Pancreas (tissue), 10 donors: ENCODE measurements around the gene POLR3F. TPM values are rescaled to one million over a fixed set of nuclear protein-coding genes. Genes with fewer than 3 reads are reported as not detected.

ENCODE experiments used
- ATAC-seq, 4 donors: fragments of 200-7000 bp; cut with Tn5 transposase; one replicate each; pipeline versions ENCODE4 v1.8.0 to v1.9.1; 2020; ENCODE audit warnings: mild to moderate bottlenecking in 4 of 4, moderate library complexity in 4 of 4
- DNase-seq, 6 donors: peaks; one replicate each; pipeline ENCODE4 v3.0.0-alpha.2; 2020
- FAIRE-seq: peaks from 2 replicates; lab custom pipeline; 2012; peaks lifted over from hg19 to GRCh38; lab: Jason Lieb, UNC
- H3K27ac ChIP-seq, 4 donors: fragments of 200-600 bp; sonication (generic); 1 replicate in 3 of 4; 2 replicates in 1 of 4; pipeline versions ENCODE4 v1.5.0 to v1.8.0; 2020
- H3K27me3 ChIP-seq, 4 donors: fragments of 200-600 bp; one replicate each; pipeline ENCODE4 v1.8.0; 2021
- H3K36me3 ChIP-seq, 3 donors: fragments of 200-600 bp; sonication (generic) in 1 of 3; one replicate each; pipeline versions ENCODE4 v1.5.0 to v1.8.0; 2020 to 2021
- H3K4me1 ChIP-seq, 3 donors: fragments of 200-600 bp; one replicate each; pipeline ENCODE4 v1.8.0; 2021
- H3K4me3 ChIP-seq, 4 donors: fragments of 200-600 bp; sonication (generic) in 2 of 4; one replicate each; pipeline versions ENCODE4 v1.5.0 to v1.8.0; 2020 to 2021
- H3K9me3 ChIP-seq, 4 donors: fragments of 200-600 bp; one replicate each; pipeline ENCODE4 v1.8.0; 2021
- CTCF ChIP-seq, 4 donors: fragments of 200-600 bp; sonication (generic) in 3 of 4; IDR thresholded peaks; one replicate each; pipeline versions ENCODE4 v1.5.0 to v1.8.0; 2021; ENCODE audit warnings: antibody characterized with exemption in 4 of 4
- WGBS, 2 donors: extraction: QIAGEN DNeasy Blood & Tissue Kit; methylation state at CpG; one replicate each; pipeline ENCODE4 v1.1.7; 2013; 5-methylcytosine and 5-hydroxymethylcytosine counted together
- intact Hi-C, 3 donors: fragments of 100-400 bp; cut with DNase I; formaldehyde crosslinking; loops; one replicate each; pipeline versions ENCODE4 v1.11.1 to v1.14.2; 2022
- microRNA-seq, 2 donors: library from miRNA; unstranded; fragments of <30 nt; microRNA quantifications; one replicate each; pipeline versions ENCODE4 to v1.1.0, GENCODE V29; 2019 to 2020
- polyA plus RNA-seq, 2 donors: library from polyadenylated mRNA; stranded (reverse); fragments of 200-250 nt; gene quantifications; one replicate each; pipeline ENCODE4 v1.2.3, GENCODE V29; 2013
- total RNA-seq, 6 donors: library from RNA; stranded (reverse); fragmentation: NEBNext Ultra II Directional in 4 of 6; extraction: Animal tissue kit (Norgen Biotek cat#: 25700) in 4 of 6; gene quantifications; one replicate each; pipeline versions ENCODE4 v1.2.1 to v1.2.4, GENCODE V29; 2021 to 2023
- donor health status: healthy with polysubstance abuse.
- donor health status: DM: no; HTN: no; CAD: no; lungs with moderate emphysema.
- donor health status: DM: no; HTN: no; CAD: no.
- donor health status: control.
- donor health status: control.
- donor health status: Bipolar disorder and iron deficiency.
- donor health status: DM: yes; HTN: yes; CAD: no.
- donor health status: DM: no; HTN: no; CAD: no.
- donor health status: DM: no; HTN: no; CAD: no.
- donor health status: DM: yes; HTN: yes; CAD: no.

The POLR3F gene
- total and polyA plus RNA-seq, 8 donors, result 3.3 to 8.6 (median 4.0) TPM

- Histone ChIP-seq H3K4me3 (no peak overlapping the region), H3K9me3 (no peaks in the 10 kb centered on the region), H3K27ac (no peak overlapping the region), H3K4me1 (no peaks in the 10 kb centered on the region), H3K27me3 (no peaks in the 10 kb centered on the region), H3K36me3 (peaks cover 8 to 73% (median 37%) of the 10 kb centered on the region in 3 donors)
- DNase-seq (no peak), ATAC-seq (no peak), FAIRE-seq (no peak)
- TF ChIP-seq CTCF (IDR thresholded peaks at IDR 0.05), result no peak
- intact Hi-C loops, result no loop called here
- WGBS, 2 donors, result 83 to 89% methylated on average over 6 of the region's 6 CpGs
Measured at GRCh38 chr20:18532626-18533025, 65.4 kb downstream of the POLR3F start.

- H3K27me3 ChIP-seq, result no peaks in the 10 kb centered on the region
- no peak overlapping the region for H3K4me3 ChIP-seq
- DNase-seq, result no peak
- peaks cover 8 to 64% (median 31%) of the 10 kb centered on the region in 3 donors for H3K36me3 ChIP-seq
- FAIRE-seq, result no peak
- H3K9me3 ChIP-seq, result no peaks in the 10 kb centered on the region
- WGBS, 2 donors, result 29 to 38% methylated on average over 1 of the region's 1 CpG
- no peak overlapping the region for H3K27ac ChIP-seq
- intact Hi-C loops, result no loop called here
- TF ChIP-seq CTCF (IDR thresholded peaks at IDR 0.05), result no peak
- no peaks in the 10 kb centered on the region for H3K4me1 ChIP-seq
- ATAC-seq, result no peak
Measured at GRCh38 chr20:18533491-18533890, 66.3 kb downstream of the POLR3F start.

- Histone ChIP-seq H3K4me1 (no peaks in the 10 kb centered on the region), H3K9me3 (no peaks in the 10 kb centered on the region), H3K27ac (no peak overlapping the region), H3K27me3 (no peaks in the 10 kb centered on the region), H3K4me3 (no peak overlapping the region), H3K36me3 (peaks cover 8 to 58% (median 31%) of the 10 kb centered on the region in 3 donors)
- intact Hi-C loops, result no loop called here
- no peak for DNase-seq
- no peak for TF ChIP-seq CTCF (IDR thresholded peaks at IDR 0.05)
- peak in 1 of 4 donors; percentile 46 for ATAC-seq
- WGBS, 2 donors, result 63 to 69% methylated on average over 6 of the region's 6 CpGs
- no peak for FAIRE-seq
Measured at GRCh38 chr20:18533978-18534644, 66.9 kb downstream of the POLR3F start.

Small RNAs within 50 kb of the gene (microRNA-seq; reads per million reads assigned to microRNA genes)
- gene MIR3192, result 0 to 0.77 reads per million in 2 donors

Other genes with a start within 250 kb of the POLR3F start
- gene ZNF133, start 178.9 kb upstream of the POLR3F start, total RNA-seq, result 1 to 10 TPM; 6.0 to 8.9 (median 6.5) TPM
- 10 to 100 TPM; 21.6 to 29.2 TPM for gene ZNF133, start 178.9 kb upstream of the POLR3F start, polyA plus RNA-seq
- 1 to 10 TPM in 2 of 6 donors, under 1 TPM in 4; 0.73 to 1.8 (median 0.95) TPM for gene DZANK1, start 360 bp upstream of the POLR3F start, total RNA-seq
- 1 to 10 TPM; 2.4 to 3.6 TPM for gene DZANK1, start 360 bp upstream of the POLR3F start, polyA plus RNA-seq
- 1 to 10 TPM; 3.9 to 7.3 (median 6.3) TPM for gene RBBP9, start 29.8 kb downstream of the POLR3F start, total RNA-seq
- gene RBBP9, start 29.8 kb downstream of the POLR3F start, polyA plus RNA-seq, result 1 to 10 TPM; 2.1 to 4.5 TPM
- 10 to 100 TPM; 39.3 to 55.8 (median 47.7) TPM for gene SEC23B, start 40.5 kb downstream of the POLR3F start, total RNA-seq
- 10 to 100 TPM; 10.1 to 23.9 TPM for gene SEC23B, start 40.5 kb downstream of the POLR3F start, polyA plus RNA-seq
- 10 to 100 TPM; 28.8 to 39.3 (median 33.3) TPM for gene SMIM26, start 100.0 kb downstream of the POLR3F start, total RNA-seq
- gene SMIM26, start 100.0 kb downstream of the POLR3F start, polyA plus RNA-seq, result 100 to 1,000 TPM in 1 of 2 donors, 10 to 100 TPM in 1; 88.0 to 109 TPM
- gene DTD1, start 120.7 kb downstream of the POLR3F start, total RNA-seq, result 10 to 100 TPM in 5 of 6 donors, 1 to 10 TPM in 1; 8.5 to 14.5 (median 12.1) TPM
- gene DTD1, start 120.7 kb downstream of the POLR3F start, polyA plus RNA-seq, result 10 to 100 TPM in 1 of 2 donors, 1 to 10 TPM in 1; 7.4 to 20.6 TPM